Stomach (tissue), 19 donors: Measurements from ENCODE around the gene PROC. TPM values are rescaled to one million over a fixed set of nuclear protein-coding genes. Genes with fewer than 3 reads are reported as not detected.

ENCODE experiments used
- DNase-seq, 2 donors: peaks; one replicate each; pipeline versions ENCODE4 v3.0.0 to v3.0.0-alpha.2; 2013 to 2019
- H3K27ac ChIP-seq, 5 donors: fragments of 200-600 bp in 4 of 5; sonication (generic) in 4 of 5; one replicate each; pipeline ENCODE4 v1.5.1; 2013 to 2019; ENCODE audit warnings: mild to moderate bottlenecking in 1 of 5, moderate library complexity in 1 of 5
- H3K27me3 ChIP-seq, 3 donors: fragments of 200-600 bp; sonication (generic); one replicate each; pipeline ENCODE4 v1.5.1; 2017 to 2019; ENCODE audit warnings: mixed run types in 1 of 3
- H3K36me3 ChIP-seq, 4 donors: fragments of 200-600 bp; sonication (generic); 1 replicate in 3 of 4; 2 replicates in 1 of 4; pipeline ENCODE4 v1.5.1; 2016 to 2019
- H3K4me1 ChIP-seq, 4 donors: fragments of 200-600 bp; sonication (generic); one replicate each; pipeline ENCODE4 v1.5.1; 2016 to 2019
- H3K4me3 ChIP-seq, 4 donors: fragments of 200-600 bp; sonication (generic) in 3 of 4; one replicate each; pipeline ENCODE4 v1.5.1; 2016 to 2019; ENCODE audit warnings: mild to moderate bottlenecking in 1 of 4
- H3K9me3 ChIP-seq, 4 donors: fragments of 200-600 bp; sonication (generic); one replicate each; pipeline ENCODE4 v1.5.1; 2016 to 2019
- CTCF ChIP-seq, 7 experiments: fragments of 450-650 bp in 4 of 7; fragments of 200-600 bp in 3 of 7; sonication (generic) in 3 of 7; IDR thresholded peaks; one replicate each; pipeline ENCODE4 v1.5.1; 2016 to 2019; ENCODE audit warnings: antibody characterized with exemption in 7 of 7, control low read depth in 2 of 7, mild to moderate bottlenecking in 1 of 7
- EP300 ChIP-seq: sonication (generic); formaldehyde crosslinking; IDR thresholded peaks from one replicate; pipeline ENCODE4 v1.6.1; 2017; ENCODE audit warnings: antibody characterized with exemption
- POLR2A ChIP-seq, 4 donors: fragments of 450-650 bp; IDR thresholded peaks; one replicate each; pipeline ENCODE4 v1.6.1; 2016; ENCODE audit warnings: antibody characterized with exemption in 4 of 4, control low read depth in 2 of 4, mild to moderate bottlenecking in 1 of 4, moderate library complexity in 1 of 4
- POLR2AphosphoS5 ChIP-seq, 3 donors: sonication (generic); formaldehyde crosslinking; IDR thresholded peaks; one replicate each; pipeline ENCODE4 v1.6.1; 2016; ENCODE audit warnings: antibody characterized with exemption in 3 of 3
- WGBS, 5 donors: extraction: QIAGEN DNeasy Blood & Tissue Kit in 3 of 5; methylation state at CpG; one replicate each; pipeline versions ENCODE4 v1.1.5 to v1.1.7; 2013 to 2018; 5-methylcytosine and 5-hydroxymethylcytosine counted together
- intact Hi-C: fragments of 100-400 bp; cut with DNase I; formaldehyde crosslinking; loops from one replicate; pipeline ENCODE4 v1.15.1; 2023; ENCODE audit warnings: low total_unique reads
- long read RNA-seq, 10 donors: transcript quantifications; one replicate each; lab custom pipeline, GENCODE V29; 2026
- polyA plus RNA-seq, 3 donors: library from polyadenylated mRNA; stranded (reverse); fragments of 200-250 nt; gene quantifications; one replicate each; pipeline ENCODE4 v1.2.3, GENCODE V29; 2013
- total RNA-seq, 5 donors: library from RNA; depleted of rRNA; stranded (reverse); fragments of >200 nt; gene quantifications; one replicate each; pipeline versions ENCODE4 v1.1.0 to v1.2.3, GENCODE V29; 2014 to 2016
- donor health status: healthy with polysubstance abuse.
- donor health status: Bipolar disorder and iron deficiency.
- donor health status: healthy.

PROC gene
- total RNA-seq (1 to 10 TPM in 4 of 5 donors, not detected in 1; 1.2 to 6.8 (median 4.5) TPM), polyA plus RNA-seq (1 to 10 TPM; 2.1 to 5.0 (median 4.6) TPM)
- long read RNA-seq, donor 1, result 0 reads
- long read RNA-seq, donor 2, result 0 reads
- long read RNA-seq, donor 3, result 0 reads
- long read RNA-seq, donor 4, result 0 reads
- long read RNA-seq, donor 5, result 0 reads
- long read RNA-seq, donor 6, result 0 reads
- long read RNA-seq, donor 7, partial matches to known transcripts, result 6 of 6 reads
- long read RNA-seq, donor 7, other reads (novel, unspliced or antisense), result 0 of 6 reads
- long read RNA-seq, donor 8, result 0 reads
- long read RNA-seq, donor 9, result 0 reads
- long read RNA-seq, donor 10, result 0 reads

GRCh38 chr2:127418300-127419111 is at the start of gene PROC:
Gene PROC, plus strand, starts transcription at chr2:127418427. Its CDS starts 1,516 bp downstream, at chr2:127419943.
- intact Hi-C loops, result no loop called here
- peak in 1 of 2 donors; percentile 4 for DNase-seq
- WGBS, 5 donors, result 58 to 81% (median 61%) methylated on average over 15 to 16 of the region's 16 CpGs
- no peak within 1 kb of the TSS for H3K4me3 ChIP-seq
- H3K27me3 ChIP-seq, result peaks cover 0 to 42% (median 15%) of the 10 kb centered on the region in 3 donors
- no peak for TF ChIP-seq POLR2A (IDR thresholded peaks at IDR 0.05)
- no peak for TF ChIP-seq CTCF (IDR thresholded peaks at IDR 0.05)
- no peak for TF ChIP-seq EP300
- TF ChIP-seq POLR2AphosphoS5 (IDR thresholded peaks at IDR 0.05), result no peak
- H3K4me1 ChIP-seq, result peaks cover 41 to 47% (median 45%) of the 10 kb centered on the region in 4 donors
- H3K9me3 ChIP-seq, result no peaks in the 10 kb centered on the region
- H3K36me3 ChIP-seq, result no peaks in the 10 kb centered on the region
- no peak within 1 kb of the TSS for H3K27ac ChIP-seq

- TF ChIP-seq EP300 (no peak), CTCF (IDR thresholded peaks at IDR 0.05) (no peak), POLR2AphosphoS5 (IDR thresholded peaks at IDR 0.05) (no peak), POLR2A (IDR thresholded peaks at IDR 0.05) (no peak)
- peaks cover 0 to 47% (median 24%) of the 10 kb centered on the region in 4 donors for H3K4me1 ChIP-seq
- DNase-seq, result no peak
- H3K4me3 ChIP-seq, result no peak overlapping the region
- intact Hi-C loops, result no loop called here
- H3K27me3 ChIP-seq, result no peaks in the 10 kb centered on the region
- peaks cover 0 to 6% (median 2%) of the 10 kb centered on the region in 4 donors for H3K36me3 ChIP-seq
- H3K9me3 ChIP-seq, result peaks cover 0 to 21% (median 3%) of the 10 kb centered on the region in 4 donors
- H3K27ac ChIP-seq, result no peak overlapping the region
- 93 to 98% (median 96%) methylated on average over 10 of the region's 10 CpGs for WGBS, 5 donors
These were observed 48.2 kb upstream of the PROC start for GRCh38 chr2:127370010-127370409.

GRCh38 chr2:127371037-127371436 is 47.2 kb upstream of the PROC start:
- TF ChIP-seq POLR2AphosphoS5 (IDR thresholded peaks at IDR 0.05) (no peak), EP300 (no peak), POLR2A (IDR thresholded peaks at IDR 0.05) (no peak), CTCF (IDR thresholded peaks at IDR 0.05) (no peak)
- peaks cover 0 to 23% (median 3%) of the 10 kb centered on the region in 4 donors for H3K9me3 ChIP-seq

GRCh38 chr2:127373362-127374083 is 44.7 kb upstream of the PROC start:
- 65 to 86% (median 68%) methylated on average over 5 of the region's 5 CpGs for WGBS, 5 donors
- intact Hi-C loops, result no loop called here

More at GRCh38 chr2:127371037-127371436, 47.2 kb upstream of the PROC start:
- Histone ChIP-seq H3K4me3 (no peak overlapping the region), H3K27me3 (no peaks in the 10 kb centered on the region), H3K4me1 (peaks cover 0 to 37% (median 15%) of the 10 kb centered on the region in 4 donors), H3K36me3 (peaks cover 0 to 8% (median 2%) of the 10 kb centered on the region in 4 donors), H3K27ac (no peak overlapping the region)
- 87 to 99% (median 93%) methylated on average over 11 of the region's 11 CpGs for WGBS, 5 donors
- DNase-seq, result no peak
- intact Hi-C loops, result no loop called here

More at GRCh38 chr2:127373362-127374083, 44.7 kb upstream of the PROC start:
- Histone ChIP-seq H3K27me3 (no peaks in the 10 kb centered on the region), H3K9me3 (peaks cover 0 to 28% (median 3%) of the 10 kb centered on the region in 4 donors), H3K4me3 (no peak overlapping the region), H3K36me3 (peaks cover 0 to 17% (median 5%) of the 10 kb centered on the region in 4 donors), H3K4me1 (peaks cover 0 to 27% (median 3%) of the 10 kb centered on the region in 4 donors), H3K27ac (no peak overlapping the region)
- no peak for TF ChIP-seq EP300
- no peak for TF ChIP-seq POLR2AphosphoS5 (IDR thresholded peaks at IDR 0.05)
- no peak for TF ChIP-seq CTCF (IDR thresholded peaks at IDR 0.05)
- no peak for TF ChIP-seq POLR2A (IDR thresholded peaks at IDR 0.05)
- no peak for DNase-seq
